AG10803 (cell line): ENCODE results near the gene RAD23A.
A peak's percentile ranks its signal among the peaks of the same experiment; 100 is the strongest.

Experiments used
- DNase-seq: peaks from one replicate; pipeline ENCODE4 v3.0.0; 2010; ENCODE audit warnings: low read depth
- H3K4me3 ChIP-seq: 2 replicates; pipeline ENCODE4 v1.5.1; 2011; ENCODE audit warnings: mild to moderate bottlenecking, low read length, control low read depth
- TF ChIP-seq, protein P1 (sequence below): conservative IDR thresholded peaks from 2 replicates; pipeline ENCODE4 v1.5.1; 2011; ENCODE audit warnings: mild to moderate bottlenecking, low read length, control low read depth, inconsistent platforms

RAD23A gene

DNA sequence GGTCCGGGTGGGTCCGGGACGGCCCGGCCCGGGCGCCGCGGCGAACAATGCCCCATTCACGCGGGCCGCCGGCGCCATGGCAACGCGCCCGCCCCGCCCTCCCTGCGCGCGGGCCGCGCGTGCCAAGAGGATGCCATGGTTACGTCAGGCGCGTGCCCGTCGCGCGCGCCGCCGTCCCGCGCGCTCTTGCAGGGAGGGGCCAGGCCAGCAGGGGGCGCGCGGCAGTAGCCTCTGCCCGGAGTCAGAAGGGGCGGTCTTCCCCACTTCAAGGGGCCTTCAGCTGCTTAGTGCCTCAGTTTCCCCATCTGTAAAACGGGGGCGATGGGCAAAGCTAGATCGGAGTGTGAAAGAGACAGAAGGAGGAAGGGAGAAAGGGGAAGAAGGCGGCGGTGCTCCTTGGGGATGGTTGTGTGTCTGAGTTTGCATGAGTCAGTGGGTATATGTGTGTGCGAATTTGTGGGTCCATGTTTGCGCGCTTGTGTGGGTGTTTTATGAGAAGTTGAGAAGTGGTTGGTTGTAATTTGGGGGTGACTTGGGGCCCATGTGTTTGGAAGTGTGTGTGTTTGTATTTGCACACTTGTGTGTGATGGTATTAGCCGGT, 38.0 kb downstream of the RAD23A start:
- DNase-seq, result peak; percentile 72
- peak overlapping the region; percentile 55 for H3K4me3 ChIP-seq

DNA sequence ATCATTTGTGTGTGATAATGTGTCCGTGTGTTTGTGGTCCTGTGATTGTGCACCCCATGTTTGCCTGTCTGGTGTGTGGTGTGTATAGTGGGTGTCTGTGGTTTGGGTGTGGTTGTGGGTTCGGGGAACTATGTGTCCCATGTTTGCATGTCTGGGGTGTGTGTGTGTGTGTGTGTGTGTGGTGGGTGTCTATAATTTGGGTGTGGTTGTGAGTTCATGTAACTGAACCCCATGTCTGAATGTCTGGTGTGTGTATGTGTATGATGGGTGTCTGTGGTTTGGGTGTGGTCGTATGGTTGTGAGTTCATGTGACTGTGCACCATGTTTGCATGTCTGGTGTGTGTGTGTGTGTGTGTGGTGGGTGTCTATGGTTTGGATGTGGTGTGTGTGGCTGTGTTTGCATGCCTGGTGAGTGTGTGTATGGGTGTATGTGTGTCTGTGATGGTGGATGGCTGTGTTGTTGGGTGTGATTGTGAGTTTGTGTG, 38.5 kb downstream of the RAD23A start:
- DNase-seq, result peak; percentile 50
- no peak overlapping the region for H3K4me3 ChIP-seq
- TF ChIP-seq, protein P1, sequence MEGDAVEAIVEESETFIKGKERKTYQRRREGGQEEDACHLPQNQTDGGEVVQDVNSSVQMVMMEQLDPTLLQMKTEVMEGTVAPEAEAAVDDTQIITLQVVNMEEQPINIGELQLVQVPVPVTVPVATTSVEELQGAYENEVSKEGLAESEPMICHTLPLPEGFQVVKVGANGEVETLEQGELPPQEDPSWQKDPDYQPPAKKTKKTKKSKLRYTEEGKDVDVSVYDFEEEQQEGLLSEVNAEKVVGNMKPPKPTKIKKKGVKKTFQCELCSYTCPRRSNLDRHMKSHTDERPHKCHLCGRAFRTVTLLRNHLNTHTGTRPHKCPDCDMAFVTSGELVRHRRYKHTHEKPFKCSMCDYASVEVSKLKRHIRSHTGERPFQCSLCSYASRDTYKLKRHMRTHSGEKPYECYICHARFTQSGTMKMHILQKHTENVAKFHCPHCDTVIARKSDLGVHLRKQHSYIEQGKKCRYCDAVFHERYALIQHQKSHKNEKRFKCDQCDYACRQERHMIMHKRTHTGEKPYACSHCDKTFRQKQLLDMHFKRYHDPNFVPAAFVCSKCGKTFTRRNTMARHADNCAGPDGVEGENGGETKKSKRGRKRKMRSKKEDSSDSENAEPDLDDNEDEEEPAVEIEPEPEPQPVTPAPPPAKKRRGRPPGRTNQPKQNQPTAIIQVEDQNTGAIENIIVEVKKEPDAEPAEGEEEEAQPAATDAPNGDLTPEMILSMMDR, result no peak

More for the DNA sequence above, 38.0 kb downstream of the RAD23A start:
- TF ChIP-seq, protein P1, result peak; percentile 60

DNA sequence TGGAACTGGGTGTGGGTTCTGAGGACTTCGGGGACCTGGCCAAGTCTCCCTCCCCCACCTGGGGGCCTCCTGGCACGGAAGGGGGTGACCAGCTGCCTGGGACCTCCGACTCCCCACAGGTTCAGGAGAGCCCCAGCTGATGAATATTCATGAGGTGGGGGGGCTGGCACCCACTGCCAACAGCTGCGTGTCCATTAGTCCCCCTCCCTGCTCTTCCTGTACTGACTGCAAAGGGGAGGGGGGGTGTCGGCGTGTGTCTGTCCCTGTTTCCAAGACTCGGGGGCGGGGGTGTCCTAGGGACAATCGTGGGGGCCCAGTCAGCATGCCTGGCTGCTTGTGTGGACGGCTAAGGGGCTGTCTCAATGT, 39.0 kb downstream of the RAD23A start:
- DNase-seq, result no peak
- TF ChIP-seq, protein P1, result no peak
- H3K4me3 ChIP-seq, result no peak overlapping the region

DNA sequence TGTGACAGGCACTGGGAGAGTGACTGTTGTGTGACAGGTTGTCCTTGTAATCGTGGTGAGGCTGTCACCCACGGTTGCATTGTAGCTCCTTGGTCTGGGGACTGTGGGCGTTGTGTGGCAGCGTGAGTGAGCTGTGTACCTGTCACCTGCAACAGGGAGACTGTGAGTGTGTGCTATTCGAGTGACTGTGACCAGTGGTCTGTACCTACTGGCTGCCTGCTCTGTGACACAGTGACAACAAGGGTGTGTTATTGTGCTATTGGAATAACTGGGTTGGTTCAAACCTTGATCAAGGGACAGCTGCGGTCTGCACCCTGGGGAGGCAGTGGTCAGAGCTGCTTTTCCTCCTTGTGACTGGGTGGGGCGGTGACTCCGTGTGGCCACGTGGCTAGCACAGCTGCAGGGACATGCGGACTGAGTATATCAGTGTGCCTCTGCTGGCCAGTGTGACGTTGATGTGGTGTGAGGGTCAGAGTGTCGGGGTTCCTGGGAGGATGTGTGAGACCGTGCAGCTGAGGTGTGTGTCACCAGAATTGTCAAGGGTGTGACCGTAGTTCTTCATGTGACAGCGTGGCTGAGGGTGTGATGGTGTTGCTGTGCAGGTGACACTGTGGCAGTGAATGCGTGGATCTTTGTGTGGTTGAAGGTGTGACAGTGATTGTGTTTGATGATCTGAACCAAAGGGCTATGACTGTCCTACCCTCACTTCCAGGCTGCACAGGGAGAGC, 39.6 kb downstream of the RAD23A start:
- TF ChIP-seq, protein P1, result no peak
- peak; percentile 74 for DNase-seq
- H3K4me3 ChIP-seq, result no peak overlapping the region

DNA sequence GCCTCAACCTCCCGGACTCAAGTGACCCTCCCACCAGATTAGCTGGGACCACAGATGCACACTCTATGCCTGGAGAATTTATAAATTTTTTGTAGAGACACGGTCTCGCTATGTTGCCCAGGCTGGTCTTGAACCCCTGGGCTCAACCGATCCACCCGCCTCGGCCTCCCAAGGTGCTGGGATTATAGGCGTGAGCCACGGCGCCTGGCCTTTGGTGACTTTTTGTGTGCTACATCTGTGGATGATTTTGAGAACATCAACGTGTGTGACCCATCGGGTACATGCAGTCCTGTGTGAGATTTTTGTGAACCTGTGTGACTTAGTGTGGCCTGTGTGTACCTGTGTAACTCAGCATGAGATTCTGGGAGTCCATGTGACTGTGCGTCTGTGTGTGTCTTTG, 41.1 kb downstream of the RAD23A start:
- no peak overlapping the region for H3K4me3 ChIP-seq
- TF ChIP-seq, protein P1, result no peak
- DNase-seq, result no peak

DNA sequence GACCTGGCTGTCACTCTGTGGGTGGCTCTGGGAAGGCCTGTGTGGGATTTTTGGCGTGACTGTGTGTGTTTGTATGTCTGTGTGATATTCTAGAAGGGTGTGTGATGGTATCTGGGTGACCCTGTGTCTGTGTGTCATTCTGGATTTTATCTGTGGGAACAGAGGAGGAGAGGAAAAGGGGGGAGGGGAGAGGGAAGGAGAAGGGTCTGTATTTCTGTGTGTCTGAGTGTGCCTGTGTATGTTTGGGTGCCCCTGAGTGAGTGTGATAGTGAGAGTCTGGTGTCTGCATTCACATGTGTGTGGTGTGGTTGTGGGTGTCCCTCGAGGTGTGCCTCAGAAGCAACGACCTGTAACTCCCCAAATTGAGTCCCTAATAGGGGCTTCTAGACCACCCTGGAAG, 41.5 kb downstream of the RAD23A start:
- DNase-seq, result no peak
- TF ChIP-seq, protein P1, result no peak
- H3K4me3 ChIP-seq, result no peak overlapping the region

DNA sequence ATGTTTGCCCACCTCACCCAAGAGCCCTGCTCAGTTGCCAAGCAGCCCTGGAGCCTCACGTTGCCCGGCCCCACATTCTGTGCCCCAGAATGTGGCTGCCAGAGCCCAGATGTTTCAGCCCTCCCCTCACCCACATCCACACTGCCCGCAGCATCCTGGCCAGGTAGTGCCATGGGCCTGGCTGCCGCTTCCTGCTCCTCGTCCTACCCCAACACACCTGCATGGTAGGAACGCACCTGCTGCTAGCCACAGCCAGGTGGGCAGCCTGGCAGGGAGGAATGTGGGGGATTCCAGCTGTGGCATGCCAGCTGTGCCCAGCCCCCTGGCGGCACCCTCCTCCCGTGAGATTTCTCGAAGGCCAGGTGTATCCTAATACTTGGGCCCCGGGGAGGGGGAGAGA, 42.1 kb downstream of the RAD23A start:
- no peak for DNase-seq
- H3K4me3 ChIP-seq, result no peak overlapping the region
- TF ChIP-seq, protein P1, result no peak
